Neural cell (in vitro differentiated cells): ENCODE measurements around the gene RIC1. TPM values are rescaled to one million over a fixed set of nuclear protein-coding genes. Genes with fewer than 3 reads are reported as not detected.

ENCODE experiments used
- H2AFZ ChIP-seq: fragments of 200-600, 300-800 bp; sonication (generic), shearing (Covaris generic); 2 replicates; pipeline ENCODE4 v1.6.0; 2014; ENCODE audit warnings: low read depth, mild to moderate bottlenecking, antibody characterized with exemption, low read length, moderate library complexity
- H3F3A ChIP-seq: fragments of 200-600 bp; shearing (Covaris generic); 2 replicates; pipeline ENCODE4 v1.6.1; 2016; ENCODE audit warnings: mild to moderate bottlenecking, moderate library complexity, mixed read lengths, antibody characterized with exemption, low read length; ENCODE audit not compliant: insufficient read depth, poor library complexity, severe bottlenecking
- H3K27ac ChIP-seq: fragments of 200-600, 300-800 bp; sonication (generic), shearing (Covaris generic); 2 replicates; pipeline ENCODE4 v1.5.1; 2014; ENCODE audit warnings: mild to moderate bottlenecking, low read length, moderate library complexity
- H3K27me3 ChIP-seq: fragments of 300-800, 200-600 bp; sonication (generic), shearing (Covaris generic); 2 replicates; pipeline ENCODE4 v1.6.0; 2014; ENCODE audit warnings: mild to moderate bottlenecking, low read depth, low read length, moderate library complexity; ENCODE audit not compliant: insufficient read depth
- H3K36me3 ChIP-seq: fragments of 300-800, 200-600 bp; sonication (generic), shearing (Covaris generic); 2 replicates; pipeline ENCODE4 v1.5.1; 2014; ENCODE audit warnings: mild to moderate bottlenecking, antibody characterized with exemption, low read length, moderate library complexity; ENCODE audit not compliant: insufficient read depth
- H3K4me2 ChIP-seq: fragments of 300-800, 200-600 bp; sonication (generic), shearing (Covaris generic); 2 replicates; pipeline ENCODE4 v1.6.0; 2014; ENCODE audit warnings: mild to moderate bottlenecking, low read length
- H3K4me3 ChIP-seq: fragments of 300-800, 200-600 bp; sonication (generic), shearing (Covaris generic); 2 replicates; pipeline ENCODE4 v1.5.1; 2014; ENCODE audit warnings: mild to moderate bottlenecking, low read length, moderate library complexity
- H3K79me2 ChIP-seq: fragments of 200-600 bp; shearing (Covaris generic); replicated peaks from 2 replicates; pipeline ENCODE4 v1.6.0; 2014; ENCODE audit warnings: mild to moderate bottlenecking, low read length, moderate library complexity; ENCODE audit not compliant: insufficient read depth
- H3K9ac ChIP-seq: fragments of 300-800, 200-600 bp; sonication (generic), shearing (Covaris generic); 2 replicates; pipeline ENCODE4 v1.6.1; 2016; ENCODE audit warnings: mild to moderate bottlenecking, low read length, mixed read lengths
- H3K9me2 ChIP-seq: fragments of 200-600 bp; shearing (Covaris generic); 2 replicates; pipeline ENCODE4 v1.6.1; 2016; ENCODE audit warnings: mild to moderate bottlenecking, low read length, mixed read lengths; ENCODE audit not compliant: insufficient read depth
- H3K9me3 ChIP-seq: fragments of 200-600, 300-800 bp; sonication (generic), shearing (Covaris generic); 2 replicates; pipeline ENCODE4 v1.6.1; 2016; ENCODE audit warnings: mild to moderate bottlenecking, mixed run types, low read length, moderate library complexity, mixed read lengths
- H4K20me1 ChIP-seq: fragments of 200-600 bp; shearing (Covaris generic); 2 replicates; pipeline ENCODE4 v1.6.1; 2016; ENCODE audit warnings: mild to moderate bottlenecking, mixed run types; ENCODE audit not compliant: insufficient read depth
- CTCF ChIP-seq: fragments of 450-650 bp; IDR thresholded peaks from 2 replicates; pipeline ENCODE4 v1.5.1; 2014; ENCODE audit warnings: antibody characterized with exemption, mild to moderate bottlenecking, moderate library complexity; ENCODE audit not compliant: poor library complexity, severe bottlenecking
- EP300 ChIP-seq: fragments of 450-650 bp; conservative IDR thresholded peaks from 2 replicates; pipeline ENCODE4 v1.6.1; 2014; ENCODE audit warnings: antibody characterized with exemption, mild to moderate bottlenecking, moderate library complexity; ENCODE audit not compliant: poor library complexity, severe bottlenecking
- EZH2 ChIP-seq: fragments of 200-600, 300-800 bp; shearing (Covaris generic), sonication (generic); IDR thresholded peaks from 2 replicates; pipeline ENCODE4 v1.6.1; 2014; ENCODE audit warnings: antibody characterized with exemption, low read length, borderline replicate concordance, mild to moderate bottlenecking; ENCODE audit not compliant: insufficient read depth, poor library complexity, severe bottlenecking
- MXI1 ChIP-seq: fragments of 450-650 bp; conservative IDR thresholded peaks from 2 replicates; pipeline ENCODE4 v1.6.1; 2014; ENCODE audit warnings: antibody characterized with exemption, mild to moderate bottlenecking; ENCODE audit not compliant: poor library complexity, severe bottlenecking
- POLR2AphosphoS5 ChIP-seq: IDR thresholded peaks from 2 replicates; pipeline ENCODE4 v1.6.1; 2012
- RAD21 ChIP-seq: fragments of 450-650 bp; conservative IDR thresholded peaks from 2 replicates; pipeline ENCODE4 v1.6.1; 2014; ENCODE audit warnings: antibody characterized with exemption, mild to moderate bottlenecking, moderate library complexity
- REST ChIP-seq: IDR thresholded peaks from 2 replicates; pipeline ENCODE4 v1.6.1; 2012; ENCODE audit warnings: borderline replicate concordance
- SMC3 ChIP-seq: fragments of 450-650 bp; conservative IDR thresholded peaks from 2 replicates; pipeline ENCODE4 v1.6.1; 2014; ENCODE audit warnings: antibody characterized with exemption, mild to moderate bottlenecking, moderate library complexity; ENCODE audit not compliant: poor library complexity
- TAF1 ChIP-seq: IDR thresholded peaks from 2 replicates; pipeline ENCODE4 v1.6.1; 2012; ENCODE audit warnings: low read depth
- polyA plus RNA-seq: library from polyadenylated mRNA; depleted of rRNA; stranded (reverse); fragments of >200 nt; gene quantifications from 2 replicates; pipeline ENCODE4 v1.2.3, GENCODE V29; 2014

RIC1 gene
- polyA plus RNA-seq, 1 donor from 2014 or later = 9.9 TPM

- no peaks in the 10 kb centered on the region for H3K27me3 ChIP-seq
- no peak overlapping the region for H2AFZ ChIP-seq
- H3K36me3 ChIP-seq = no peaks in the 10 kb centered on the region
- H3K27ac ChIP-seq = no peak overlapping the region
- no peaks in the 10 kb centered on the region for H3K9me2 ChIP-seq
- H3K9me3 ChIP-seq = no peaks in the 10 kb centered on the region
- TF ChIP-seq POLR2AphosphoS5 = no peak
- no peak for TF ChIP-seq CTCF
- no peak for TF ChIP-seq MXI1
- no peak for TF ChIP-seq EZH2
- no peak for TF ChIP-seq REST
- TF ChIP-seq SMC3 = no peak
- TF ChIP-seq RAD21 = no peak
- TF ChIP-seq TAF1 = no peak
- TF ChIP-seq EP300 = no peak
- H3K79me2 ChIP-seq = no peaks in the 10 kb centered on the region
- no peaks in the 10 kb centered on the region for H3F3A ChIP-seq
- H4K20me1 ChIP-seq = no peaks in the 10 kb centered on the region
- no peak overlapping the region for H3K4me2 ChIP-seq
- H3K4me3 ChIP-seq = no peak overlapping the region
- no peak overlapping the region for H3K9ac ChIP-seq
Observed at GRCh38 chr9:5750569-5750968, 121.7 kb downstream of the RIC1 start.

GRCh38 chr9:5756633-5757032, 127.7 kb downstream of the RIC1 start:
- Histone ChIP-seq H3K4me3 (no peak overlapping the region), H3K9ac (no peak overlapping the region), H4K20me1 (no peaks in the 10 kb centered on the region), H2AFZ (no peak overlapping the region), H3K36me3 (peaks cover 10% of the 10 kb centered on the region), H3K27ac (no peak overlapping the region), H3K9me3 (no peaks in the 10 kb centered on the region), H3K79me2 (no peaks in the 10 kb centered on the region), H3K27me3 (no peaks in the 10 kb centered on the region), H3F3A (no peaks in the 10 kb centered on the region), H3K4me2 (no peak overlapping the region), H3K9me2 (no peaks in the 10 kb centered on the region)
- TF ChIP-seq EP300 (no peak), REST (no peak), CTCF (no peak), RAD21 (no peak), EZH2 (no peak), TAF1 (no peak), SMC3 (no peak)
